ENCODE data around the gene CUBN. TPM values are rescaled to one million over a fixed set of nuclear protein-coding genes. Genes with fewer than 3 reads are reported as not detected.

Gene CUBN

GRCh38 chr10:16777473-16778370, 351.9 kb downstream of the CUBN start:
- no peak overlapping the region for H3K9ac ChIP-seq (ENCODE audit: low read depth, low read length)

GRCh38 chr10:16776896-16777295, 352.7 kb downstream of the CUBN start:
- no peaks in the 10 kb centered on the region for H3K27me3 ChIP-seq (ENCODE audit: control insufficient read depth, insufficient read depth, low read length)
- H3K36me3 ChIP-seq (ENCODE audit: insufficient read depth, low read length): peaks cover 6% of the 10 kb centered on the region
- H3K4me3 ChIP-seq (ENCODE audit: low read length): no peak overlapping the region
- no peak overlapping the region for H3K4me2 ChIP-seq (ENCODE audit: low read length)
- H3K4me1 ChIP-seq (ENCODE audit: control insufficient read depth, insufficient read depth, low read length): peaks cover 5% of the 10 kb centered on the region
- H3K9ac ChIP-seq (ENCODE audit: low read depth, low read length): no peak overlapping the region
- no peaks in the 10 kb centered on the region for H3K9me3 ChIP-seq (replicated peaks; ENCODE audit: low read length)

More at GRCh38 chr10:16777473-16778370, 351.9 kb downstream of the CUBN start:
- Histone ChIP-seq H3K27me3 (ENCODE audit: control insufficient read depth, insufficient read depth, low read length) (no peaks in the 10 kb centered on the region), H3K4me2 (ENCODE audit: low read length) (no peak overlapping the region), H3K4me3 (ENCODE audit: low read length) (no peak overlapping the region), H3K9me3 (replicated peaks; ENCODE audit: low read length) (no peaks in the 10 kb centered on the region), H3K4me1 (ENCODE audit: control insufficient read depth, insufficient read depth, low read length) (peaks cover 5% of the 10 kb centered on the region), H3K36me3 (ENCODE audit: insufficient read depth, low read length) (peaks cover 6% of the 10 kb centered on the region)

Small RNA genes lying within 50 kb of the gene (small RNA-seq; reads per million reads assigned to genes)
- gene AC067747.1: not detected
